Measurements from ENCODE around the gene USP13. TPM values are rescaled to one million over a fixed set of nuclear protein-coding genes. Genes with fewer than 3 reads are reported as not detected.

The USP13 gene
- polyA plus RNA-seq, 1 experiment, result 15.2 TPM

DNA sequence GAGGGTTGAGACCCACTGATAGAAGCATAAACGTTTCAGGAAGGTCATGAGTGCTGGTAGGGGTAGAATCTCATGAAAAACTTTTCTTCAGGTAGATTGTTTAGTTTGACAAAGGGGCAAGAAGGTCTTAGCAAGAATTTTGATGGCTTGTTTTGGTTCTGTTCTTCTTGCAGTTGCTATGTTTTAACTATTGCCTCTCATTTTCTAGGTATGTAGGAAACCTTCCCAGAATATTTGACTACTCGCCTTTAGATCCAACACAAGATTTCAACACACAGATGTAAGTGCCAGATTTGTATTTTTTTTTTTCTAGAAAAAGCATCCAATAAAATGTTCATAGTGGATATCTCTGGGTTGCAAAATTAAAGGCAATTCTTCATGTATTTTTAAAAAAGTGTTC is 77.1 kb downstream of the USP13 start:
- DNase-seq (ENCODE audit: low read depth, low spot score), result no peak
- Histone ChIP-seq H3K4me3 (ENCODE audit: low read depth, low read length) (no peak overlapping the region), H3K27ac (ENCODE audit: low read depth, low read length) (no peak overlapping the region), H3K27me3 (ENCODE audit: control insufficient read depth, insufficient read depth, low read length) (no peaks in the 10 kb centered on the region), H3K9me3 (ENCODE audit: control insufficient read depth, insufficient read depth, low read length) (no peaks in the 10 kb centered on the region)
- ChIA-PET POLR2A (no interaction called here), CTCF (interaction anchor here (0.6 kb wide), 1 partner anchor 80 kb away, joined by 9 read pairs; no protein-coding TSS in a partner anchor)
- TF ChIP-seq, protein P1, sequence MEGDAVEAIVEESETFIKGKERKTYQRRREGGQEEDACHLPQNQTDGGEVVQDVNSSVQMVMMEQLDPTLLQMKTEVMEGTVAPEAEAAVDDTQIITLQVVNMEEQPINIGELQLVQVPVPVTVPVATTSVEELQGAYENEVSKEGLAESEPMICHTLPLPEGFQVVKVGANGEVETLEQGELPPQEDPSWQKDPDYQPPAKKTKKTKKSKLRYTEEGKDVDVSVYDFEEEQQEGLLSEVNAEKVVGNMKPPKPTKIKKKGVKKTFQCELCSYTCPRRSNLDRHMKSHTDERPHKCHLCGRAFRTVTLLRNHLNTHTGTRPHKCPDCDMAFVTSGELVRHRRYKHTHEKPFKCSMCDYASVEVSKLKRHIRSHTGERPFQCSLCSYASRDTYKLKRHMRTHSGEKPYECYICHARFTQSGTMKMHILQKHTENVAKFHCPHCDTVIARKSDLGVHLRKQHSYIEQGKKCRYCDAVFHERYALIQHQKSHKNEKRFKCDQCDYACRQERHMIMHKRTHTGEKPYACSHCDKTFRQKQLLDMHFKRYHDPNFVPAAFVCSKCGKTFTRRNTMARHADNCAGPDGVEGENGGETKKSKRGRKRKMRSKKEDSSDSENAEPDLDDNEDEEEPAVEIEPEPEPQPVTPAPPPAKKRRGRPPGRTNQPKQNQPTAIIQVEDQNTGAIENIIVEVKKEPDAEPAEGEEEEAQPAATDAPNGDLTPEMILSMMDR (IDR thresholded peaks at IDR 0.05; ENCODE audit: low read depth, low read length), result no peak

DNA sequence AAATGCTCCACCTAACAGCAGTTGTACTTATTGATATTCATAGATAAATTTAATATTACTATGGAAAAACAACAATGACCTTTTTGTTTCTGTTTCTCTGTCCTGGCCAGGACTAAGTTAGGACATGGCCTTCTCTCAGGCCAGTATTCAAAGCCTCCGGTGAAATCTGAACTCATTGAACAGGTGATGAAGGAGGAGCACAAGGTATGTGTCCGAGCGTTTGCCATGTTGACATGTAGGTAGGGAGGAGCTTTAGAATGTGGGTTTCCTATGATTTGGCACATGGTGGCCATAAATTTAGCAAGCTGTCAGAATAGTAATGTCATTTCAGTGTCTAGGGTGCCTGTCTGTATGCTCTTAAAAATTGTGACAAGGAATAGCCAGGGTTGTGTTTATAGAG is 77.7 kb downstream of the USP13 start:
- ChIA-PET POLR2A (no interaction called here), CTCF (interaction anchor here (0.6 to 0.8 kb wide), 2 partner anchors 12 to 80 kb away, joined by 3 to 9 read pairs; no protein-coding TSS in a partner anchor)
- Histone ChIP-seq H3K4me3 (ENCODE audit: low read depth, low read length) (no peak overlapping the region), H3K27ac (ENCODE audit: low read depth, low read length) (no peak overlapping the region), H3K9me3 (ENCODE audit: control insufficient read depth, insufficient read depth, low read length) (no peaks in the 10 kb centered on the region), H3K27me3 (ENCODE audit: control insufficient read depth, insufficient read depth, low read length) (no peaks in the 10 kb centered on the region)
- TF ChIP-seq, protein P1 (IDR thresholded peaks at IDR 0.05; ENCODE audit: low read depth, low read length), result no peak
- no peak for DNase-seq (ENCODE audit: low read depth, low spot score)

DNA sequence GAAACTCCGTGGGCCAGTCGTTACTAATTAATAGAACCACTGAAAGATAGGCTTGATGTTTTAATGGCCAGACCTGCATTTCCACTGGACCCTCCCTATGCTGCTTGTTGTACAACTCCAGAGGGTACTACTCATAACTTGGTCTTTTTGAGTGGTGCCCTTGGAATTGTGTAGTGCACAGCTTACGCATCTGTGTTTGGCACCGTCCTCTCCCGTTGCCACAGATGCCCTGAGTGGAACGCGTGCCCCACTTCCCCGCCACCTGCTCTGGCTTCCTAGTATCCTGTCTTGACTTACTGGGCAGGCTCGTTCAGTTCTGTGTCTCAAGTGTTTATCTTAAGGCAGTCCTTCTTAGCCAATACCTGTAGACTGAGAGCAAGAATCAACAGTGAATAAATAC is 78.7 kb downstream of the USP13 start:
- no peak overlapping the region for H3K27ac ChIP-seq (ENCODE audit: low read depth, low read length)
- H3K27me3 ChIP-seq (ENCODE audit: control insufficient read depth, insufficient read depth, low read length), result no peaks in the 10 kb centered on the region
- H3K9me3 ChIP-seq (ENCODE audit: control insufficient read depth, insufficient read depth, low read length), result no peaks in the 10 kb centered on the region
- no peak overlapping the region for H3K4me3 ChIP-seq (ENCODE audit: low read depth, low read length)
- no peak for DNase-seq (ENCODE audit: low read depth, low spot score)
- POLR2A ChIA-PET, result no interaction called here
- TF ChIP-seq, protein P1 (IDR thresholded peaks at IDR 0.05; ENCODE audit: low read depth, low read length), result no peak
- CTCF ChIA-PET, result no interaction called here

DNA sequence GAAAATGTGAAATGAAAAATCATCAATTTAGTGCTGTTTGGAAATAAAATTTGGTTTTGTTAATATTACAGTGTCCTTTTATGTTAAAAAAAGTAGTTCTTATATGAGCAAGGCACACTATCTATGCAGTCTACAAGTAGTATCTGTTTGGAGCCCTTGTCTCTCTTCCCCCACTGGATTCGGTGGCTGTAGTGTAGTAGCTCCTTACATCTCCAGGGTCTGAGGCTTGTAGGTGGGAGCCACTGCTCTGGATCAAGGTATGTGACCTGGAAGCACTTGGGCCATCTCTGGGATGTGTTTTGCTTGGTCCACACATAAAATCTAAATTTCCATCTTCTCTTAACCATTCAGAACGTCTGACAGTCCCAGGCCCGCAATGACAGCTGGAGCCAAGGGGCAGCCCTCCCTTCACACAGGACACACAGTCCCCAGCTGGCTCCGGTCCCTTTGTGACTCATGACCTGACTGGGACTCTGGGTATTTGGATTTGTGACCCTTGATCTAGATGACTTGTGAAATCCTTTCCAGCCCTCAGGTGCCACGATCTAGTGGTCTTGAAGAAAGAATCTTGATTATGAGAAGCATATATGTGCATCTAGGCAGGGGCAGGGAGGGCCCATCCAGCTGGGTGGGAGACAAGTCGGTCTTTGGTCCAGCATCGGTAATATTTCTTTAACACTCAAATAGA is 80.0 kb downstream of the USP13 start:
- H3K4me3 ChIP-seq (ENCODE audit: low read depth, low read length), result no peak overlapping the region
- no peaks in the 10 kb centered on the region for H3K9me3 ChIP-seq (ENCODE audit: control insufficient read depth, insufficient read depth, low read length)
- ChIA-PET CTCF (interaction anchor here (0.6 kb wide), 1 partner anchor 83 kb away, joined by 6 read pairs; no protein-coding TSS in a partner anchor), POLR2A (no interaction called here)
- H3K27ac ChIP-seq (ENCODE audit: low read depth, low read length), result no peak overlapping the region
- no peak for DNase-seq (ENCODE audit: low read depth, low spot score)
- H3K27me3 ChIP-seq (ENCODE audit: control insufficient read depth, insufficient read depth, low read length), result no peaks in the 10 kb centered on the region
- TF ChIP-seq, protein P1 (IDR thresholded peaks at IDR 0.05; ENCODE audit: low read depth, low read length), result no peak

DNA sequence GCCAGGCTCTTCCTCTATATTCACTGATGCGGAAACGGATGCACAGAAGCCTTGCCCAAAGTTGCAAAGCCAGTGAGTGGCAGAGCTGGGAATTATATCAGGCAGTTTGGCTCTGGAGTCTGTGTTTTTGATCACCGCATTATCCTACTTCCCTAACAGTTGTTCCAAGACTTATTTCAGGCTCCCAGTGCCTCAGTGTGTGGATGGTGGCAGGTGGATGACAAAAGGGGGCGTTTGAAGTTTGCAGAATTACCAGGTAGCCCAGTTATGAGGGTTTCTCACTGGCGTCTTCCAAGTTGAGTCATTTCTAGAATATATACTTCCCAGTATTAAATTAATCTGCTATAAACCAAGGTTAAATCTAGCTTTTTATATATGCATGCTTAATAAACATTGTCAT is 81.0 kb downstream of the USP13 start:
- Histone ChIP-seq H3K4me3 (ENCODE audit: low read depth, low read length) (no peak overlapping the region), H3K27ac (ENCODE audit: low read depth, low read length) (no peak overlapping the region), H3K27me3 (ENCODE audit: control insufficient read depth, insufficient read depth, low read length) (no peaks in the 10 kb centered on the region), H3K9me3 (ENCODE audit: control insufficient read depth, insufficient read depth, low read length) (no peaks in the 10 kb centered on the region)
- TF ChIP-seq, protein P1 (IDR thresholded peaks at IDR 0.05; ENCODE audit: low read depth, low read length), result no peak
- ChIA-PET CTCF (interaction anchor here (0.6 to 1.2 kb wide), 2 partner anchors 17 to 84 kb away, joined by 6 to 8 read pairs; no protein-coding TSS in a partner anchor), POLR2A (no interaction called here)
- no peak for DNase-seq (ENCODE audit: low read depth, low spot score)

Measured in AG04450 (cell line).